ENCODE results near the gene ACADSB.

GRCh38 chr10:123014772-123015171, 6.0 kb downstream of the ACADSB start:
- TF ChIP-seq POLR2A (IDR thresholded peaks at IDR 0.05) (no peak), CTCF (IDR thresholded peaks at IDR 0.05 in 8 of 11, conservative IDR thresholded peaks at IDR 0.05 in 3 of 11) (no peak)

All from spleen (tissue), 7 donors.